Endothelial cell of hepatic sinusoid (primary cell): Measurements from ENCODE around the gene GNB1.
"Not testable (repeated sequence)": the region's sequence is repeated elsewhere in the genome, so short reads cannot be mapped to it uniquely, and the experiment has no call there.

Experiments
- in situ Hi-C: cut with HindIII; loops from 2 replicates; pipeline ENCODE4 v1.10.0; 2017; ENCODE audit warnings: low sequenced_read_pairs

GNB1 gene

DNA sequence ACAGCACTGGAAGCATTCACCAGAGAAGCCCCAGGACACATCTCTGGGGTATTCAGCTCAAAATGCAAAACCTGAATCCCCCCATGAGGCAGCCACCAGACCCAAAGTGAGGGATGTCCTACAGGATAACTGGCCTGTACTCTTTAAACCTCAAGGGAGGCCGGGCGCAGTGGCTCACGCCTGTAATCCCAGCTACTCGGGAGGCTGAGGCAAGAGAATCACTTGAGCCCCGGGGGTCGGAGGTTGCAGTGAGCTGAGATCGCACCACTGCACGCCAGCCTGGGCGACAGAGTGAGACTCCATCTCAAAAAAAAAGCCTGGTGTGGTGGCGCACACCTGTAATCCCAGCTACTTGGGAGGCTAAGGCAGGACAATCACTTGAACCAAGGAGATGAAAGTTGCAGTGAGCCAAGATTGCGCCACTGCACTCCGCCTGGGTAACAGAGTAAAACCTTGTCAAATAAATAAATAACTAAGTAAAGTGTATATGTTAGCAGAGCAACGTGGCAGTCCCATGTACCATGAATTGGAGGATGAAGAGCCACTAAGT lies 29.1 kb downstream of the GNB1 start:
- in situ Hi-C loops: not testable (repeated sequence)

DNA sequence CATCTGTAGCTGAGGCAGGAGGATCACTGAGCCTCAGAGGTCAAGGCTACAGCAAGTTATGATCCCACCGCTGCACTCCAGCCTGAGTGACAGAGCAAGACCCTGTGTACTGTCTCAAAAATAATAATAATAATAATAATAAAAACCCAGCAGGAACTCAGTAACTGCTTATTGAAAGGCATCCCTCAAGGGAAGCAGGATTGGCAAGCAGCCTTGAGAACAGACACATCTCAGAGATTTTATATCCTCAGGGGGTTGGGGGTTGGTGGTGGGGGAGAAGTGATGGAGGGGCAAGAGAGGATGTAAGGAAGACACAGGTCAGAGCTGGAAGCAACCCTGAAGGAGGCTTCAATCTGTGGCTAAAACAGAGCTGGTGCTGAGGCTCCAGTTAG lies 29.6 kb downstream of the GNB1 start:
- in situ Hi-C loops: no loop called here

DNA sequence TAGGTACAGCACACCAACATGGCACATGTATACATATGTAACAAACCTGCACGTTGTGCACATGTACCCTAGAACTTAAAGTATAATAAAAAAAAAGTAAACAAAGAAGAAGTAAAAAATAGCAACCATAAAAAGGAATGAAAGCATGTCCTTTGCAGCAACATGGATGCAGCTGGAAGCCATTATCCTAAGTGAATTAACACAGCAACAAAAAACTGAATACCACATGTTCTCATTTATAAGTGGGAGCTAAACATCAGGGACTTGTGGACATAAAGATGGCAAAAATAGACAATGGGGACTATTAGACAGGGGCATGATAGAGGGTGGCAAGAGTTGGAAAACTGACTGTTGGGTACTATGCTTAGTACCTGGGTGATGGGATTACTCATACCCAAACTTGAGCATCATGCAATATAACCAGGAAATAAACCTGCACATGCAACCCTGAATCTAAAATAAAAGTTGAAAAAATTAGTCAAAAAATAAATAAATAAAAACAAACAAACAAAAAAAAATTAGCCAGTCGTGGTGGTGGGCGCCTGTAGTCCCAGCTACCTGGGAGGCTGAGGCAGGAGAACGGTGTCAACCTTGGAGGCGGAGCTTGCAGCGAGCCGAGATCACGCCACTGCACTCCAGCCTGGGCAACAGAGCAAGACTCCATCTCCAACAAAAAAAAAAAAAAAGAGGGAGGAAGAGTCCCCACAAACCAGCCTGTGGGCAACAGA lies 30.8 kb downstream of the GNB1 start:
- in situ Hi-C loops: not testable (repeated sequence)

DNA sequence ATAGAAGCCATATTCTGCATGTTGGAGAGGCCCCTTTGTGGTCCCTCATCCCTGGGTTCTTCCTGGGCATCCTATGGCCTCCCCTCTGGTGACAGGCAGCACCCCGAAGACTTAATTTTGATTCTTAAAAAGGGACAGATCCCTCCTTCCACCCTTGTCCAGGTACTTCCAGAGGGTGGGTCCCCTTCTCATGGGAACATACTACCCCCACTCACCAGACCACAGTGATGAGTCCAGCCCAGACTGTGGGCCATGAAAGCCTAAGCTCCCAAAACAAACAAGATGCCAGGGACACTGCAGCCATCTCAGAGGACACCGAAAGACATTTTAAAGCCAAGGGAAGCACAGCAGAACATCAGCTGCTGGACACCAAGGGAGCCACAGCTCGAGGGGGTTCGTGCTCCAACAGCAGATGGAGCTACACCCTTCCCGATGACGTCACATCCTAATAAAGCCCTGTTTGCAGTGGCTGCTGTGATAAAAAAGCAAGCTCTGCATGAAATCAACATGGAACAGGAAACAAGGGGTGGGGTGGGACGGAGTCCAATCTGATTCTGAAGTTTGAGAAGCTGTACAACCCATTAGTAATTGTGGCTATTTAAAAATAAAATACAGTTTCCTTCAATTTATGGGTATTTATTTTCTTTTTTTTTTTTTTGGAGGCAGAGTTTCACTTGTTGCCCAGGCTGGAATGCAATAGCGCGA lies 32.4 kb downstream of the GNB1 start:
- in situ Hi-C loops: no loop called here

DNA sequence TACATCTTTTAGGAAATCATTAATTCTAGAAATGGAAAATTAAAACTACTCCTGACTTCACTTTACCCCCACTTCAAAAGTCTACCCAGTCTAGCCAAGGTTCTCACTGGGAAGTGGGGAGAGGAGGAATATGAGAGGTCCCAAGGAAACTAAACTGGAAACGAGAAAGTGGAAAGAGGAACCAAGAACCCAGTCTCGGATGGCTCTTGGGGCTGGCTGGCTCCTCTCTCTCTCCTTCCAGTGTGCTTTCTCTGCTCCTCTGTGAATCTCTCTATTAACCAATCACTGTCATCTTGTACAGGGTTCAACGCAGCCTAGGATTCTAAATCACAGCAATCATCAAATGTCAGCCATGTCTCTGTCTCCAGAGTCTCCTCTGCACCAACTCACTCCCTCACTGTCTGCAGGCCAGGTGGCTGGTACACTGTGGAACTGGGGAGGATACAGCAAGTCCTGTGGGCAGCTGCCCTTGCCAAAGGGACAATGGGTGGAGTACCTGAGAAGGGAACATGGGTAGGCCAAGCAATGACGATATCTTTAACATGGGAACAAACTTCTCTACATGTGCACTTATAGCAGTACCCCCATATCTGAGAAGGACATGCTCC lies 33.7 kb downstream of the GNB1 start:
- in situ Hi-C loops: no loop called here

DNA sequence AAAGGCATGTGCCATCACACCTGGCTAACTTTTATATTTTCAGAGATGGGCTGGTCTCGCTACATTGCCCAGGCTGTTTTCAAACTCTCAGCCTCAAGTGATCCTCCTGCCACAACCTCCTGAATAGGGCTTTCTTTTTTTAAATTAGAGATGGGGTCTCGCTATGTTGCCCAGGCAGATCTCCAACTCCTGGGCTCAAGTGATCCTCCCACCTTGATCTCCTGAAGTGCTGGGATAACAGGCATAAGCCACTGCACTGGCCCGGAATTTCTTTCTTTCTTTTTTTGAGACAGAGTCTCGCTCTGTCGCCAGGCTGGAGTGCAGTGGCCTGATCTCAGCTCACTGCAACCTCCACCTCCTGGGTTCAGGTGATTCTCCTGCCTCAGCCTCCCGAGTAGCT lies 34.7 kb downstream of the GNB1 start:
- in situ Hi-C loops: not testable (repeated sequence)

DNA sequence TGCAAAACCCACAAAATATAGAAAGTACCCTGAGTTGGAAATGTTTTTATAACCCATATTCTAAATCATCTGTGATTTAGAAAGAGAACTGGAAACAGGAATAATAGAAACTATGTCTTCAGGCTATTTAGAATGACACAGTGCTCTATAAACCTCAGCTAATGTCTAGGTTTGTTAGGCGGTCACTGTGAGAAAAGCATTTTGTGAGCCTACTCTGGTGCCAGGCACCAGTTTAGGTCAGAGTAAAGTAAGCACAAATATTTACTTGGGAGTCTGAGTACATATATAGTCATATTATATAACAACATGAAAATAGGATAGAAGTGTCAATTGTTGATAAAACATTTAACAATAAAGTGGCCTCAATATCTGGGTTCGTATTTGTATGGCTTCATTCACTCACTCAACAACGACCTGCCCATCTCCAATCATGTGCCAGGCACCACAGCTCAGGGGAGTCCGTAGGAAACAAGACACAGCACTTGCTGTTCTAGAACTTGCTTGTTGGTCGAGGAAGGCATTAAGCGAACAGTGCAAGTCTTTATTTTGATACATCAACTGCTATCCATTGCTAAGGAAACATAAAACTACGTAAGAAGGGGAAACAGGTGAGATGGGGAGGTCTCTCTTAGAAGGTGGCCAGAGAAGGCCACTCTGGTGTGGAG lies 37.2 kb downstream of the GNB1 start:
- in situ Hi-C loops: no loop called here

DNA sequence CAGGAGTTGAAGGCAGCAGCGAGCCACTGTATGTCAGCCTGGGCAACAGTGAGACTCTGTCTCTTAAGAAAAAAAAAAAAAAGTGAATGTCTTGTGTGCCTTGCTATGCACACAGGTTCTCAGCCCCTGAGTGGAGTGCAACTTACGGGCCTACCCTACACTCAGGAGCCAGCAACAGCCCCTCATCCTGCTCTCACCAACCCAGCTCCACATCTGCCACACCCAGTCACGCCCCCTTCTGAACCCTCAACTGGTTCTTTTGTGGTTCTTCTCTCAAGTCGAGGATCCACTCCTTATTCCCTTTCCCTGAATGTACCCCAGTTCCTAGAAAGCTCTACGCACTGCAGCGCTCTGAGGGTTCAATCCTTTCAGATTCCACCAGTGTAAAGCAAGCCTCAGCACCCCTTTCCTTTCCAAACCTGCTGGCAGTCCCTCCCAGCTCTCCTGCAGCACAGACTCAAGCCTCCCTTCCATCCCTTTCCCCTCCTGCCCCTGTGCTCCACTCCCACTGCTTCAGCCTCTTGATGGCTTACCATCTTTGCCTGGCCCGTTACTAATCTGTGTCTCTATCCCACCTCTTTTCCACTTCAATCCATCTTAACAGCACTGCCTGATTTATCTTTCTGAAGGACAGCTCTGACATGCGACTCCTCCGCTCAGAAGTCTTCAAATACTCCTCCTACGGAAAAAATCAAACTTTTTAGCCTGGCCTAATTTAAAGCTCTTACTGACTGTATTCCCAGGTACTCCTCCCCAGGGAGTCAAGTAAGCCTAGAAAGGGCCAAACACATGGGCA lies 38.1 kb downstream of the GNB1 start:
- in situ Hi-C loops: no loop called here

DNA sequence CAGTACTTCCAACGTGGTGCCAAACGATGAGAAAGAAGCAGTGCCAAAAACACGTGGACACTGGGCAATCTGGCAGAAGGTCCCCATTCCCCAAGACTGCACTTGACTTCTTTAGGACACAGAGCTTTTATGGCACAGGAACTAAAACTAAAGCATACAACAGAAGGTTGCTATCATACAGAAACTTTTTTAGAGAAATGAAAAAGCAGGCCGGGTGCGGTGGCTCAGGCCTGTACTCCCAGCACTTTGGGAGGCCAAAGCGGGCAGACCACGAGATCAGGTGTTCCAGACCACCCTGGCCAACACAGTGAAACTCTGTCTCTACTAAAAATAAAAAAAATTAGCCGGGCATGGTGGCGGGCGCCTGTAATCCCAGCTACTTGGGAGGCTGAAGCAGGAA lies 43.0 kb downstream of the GNB1 start:
- in situ Hi-C loops: no loop called here

DNA sequence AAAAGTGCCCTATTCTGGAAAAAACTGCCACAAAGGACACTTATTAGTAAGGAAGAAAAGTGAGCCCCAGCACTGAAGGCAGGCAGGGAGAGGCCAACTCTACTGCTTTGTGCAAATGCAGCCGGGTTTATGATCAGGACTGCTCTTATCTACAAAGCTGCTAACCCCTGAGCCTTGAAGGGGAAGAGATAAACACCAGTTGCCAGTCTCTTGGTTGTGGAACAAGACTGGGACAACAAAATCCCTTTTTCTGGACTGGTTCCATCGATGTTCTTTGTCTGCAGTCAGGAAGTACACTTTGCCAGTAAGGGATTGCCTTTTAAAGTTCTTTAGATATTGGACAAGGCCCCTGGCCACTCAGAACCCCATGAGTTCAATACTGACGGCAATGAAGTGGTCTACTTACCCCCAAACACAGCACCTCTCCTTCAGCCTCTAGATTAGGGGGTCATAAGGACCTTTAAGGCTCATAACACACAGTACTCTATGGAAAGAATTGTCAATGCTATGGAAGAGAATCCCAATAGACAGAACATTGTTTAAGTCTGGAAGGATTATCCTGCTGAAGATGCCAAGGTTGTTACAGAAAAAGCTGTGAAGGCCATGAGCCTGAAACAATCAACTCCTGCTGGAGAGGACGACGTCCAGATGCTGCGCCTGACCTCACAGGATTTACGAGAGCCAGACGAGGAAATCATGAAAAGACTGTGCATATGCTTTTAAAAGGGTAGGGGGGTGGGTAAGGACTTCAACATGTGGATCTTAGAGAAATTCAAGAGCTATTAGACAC lies 43.6 kb downstream of the GNB1 start:
- in situ Hi-C loops: no loop called here

DNA sequence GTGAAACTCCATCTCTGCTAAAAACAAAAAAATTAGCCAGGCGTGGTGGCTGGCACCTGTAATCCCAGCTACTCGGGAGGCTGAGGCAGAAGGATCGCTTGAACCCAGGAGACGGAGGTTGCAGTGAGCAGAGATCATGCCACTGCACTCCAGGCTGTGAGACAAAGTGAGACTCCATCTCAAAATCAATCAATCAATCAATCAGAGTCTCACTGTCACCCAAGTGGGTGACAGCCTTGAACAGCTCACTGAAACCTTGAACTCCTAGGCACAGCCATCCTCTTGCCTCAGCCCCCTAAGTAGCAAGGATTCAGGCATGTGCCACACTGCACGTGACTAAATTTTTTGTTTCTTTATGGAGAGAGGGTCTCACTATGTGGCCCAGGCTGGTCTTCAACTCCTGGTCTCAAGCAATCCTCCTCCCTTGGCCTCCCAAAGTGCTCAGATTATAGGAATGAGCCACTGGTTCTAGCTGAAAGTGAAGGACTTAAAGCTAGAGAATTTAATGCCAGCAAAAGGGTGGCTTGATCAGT lies 44.4 kb downstream of the GNB1 start:
- in situ Hi-C loops: no loop called here

DNA sequence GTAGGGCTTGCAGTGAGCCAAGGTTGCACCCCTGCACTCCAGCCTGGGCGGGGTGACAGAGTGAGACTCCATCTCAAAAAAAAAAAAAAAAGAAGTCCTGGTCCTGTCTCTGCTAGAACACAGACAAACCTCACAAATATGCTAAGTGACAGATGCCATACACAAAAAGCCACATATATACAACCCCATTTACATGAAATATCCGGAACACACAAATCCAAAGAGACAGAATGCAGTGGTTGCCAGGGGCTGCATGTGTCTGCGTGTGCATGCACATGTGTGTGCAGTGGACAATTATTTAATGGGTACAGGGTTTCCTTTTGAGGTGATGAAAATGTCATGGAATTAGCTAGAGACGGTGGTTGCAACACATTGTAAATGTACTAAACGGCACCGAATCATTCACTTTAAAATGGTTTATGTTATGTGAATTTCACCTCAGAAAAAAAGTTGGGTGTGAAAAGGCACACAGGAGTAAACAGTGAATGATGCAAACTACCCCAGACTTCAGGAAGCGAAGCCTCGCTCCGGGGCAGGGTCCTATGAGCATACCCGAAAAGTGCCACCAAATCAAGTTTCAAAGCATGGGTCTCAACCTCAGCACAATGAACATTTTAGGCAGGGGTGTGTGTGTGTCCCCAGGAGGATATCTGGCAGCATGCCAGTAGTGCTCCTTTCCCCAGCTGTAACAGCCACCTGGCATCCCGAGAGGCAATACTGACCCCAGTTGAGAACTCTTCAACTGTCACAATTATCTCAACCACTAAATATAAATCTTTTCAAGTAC lies 48.3 kb downstream of the GNB1 start:
- in situ Hi-C loops: no loop called here

DNA sequence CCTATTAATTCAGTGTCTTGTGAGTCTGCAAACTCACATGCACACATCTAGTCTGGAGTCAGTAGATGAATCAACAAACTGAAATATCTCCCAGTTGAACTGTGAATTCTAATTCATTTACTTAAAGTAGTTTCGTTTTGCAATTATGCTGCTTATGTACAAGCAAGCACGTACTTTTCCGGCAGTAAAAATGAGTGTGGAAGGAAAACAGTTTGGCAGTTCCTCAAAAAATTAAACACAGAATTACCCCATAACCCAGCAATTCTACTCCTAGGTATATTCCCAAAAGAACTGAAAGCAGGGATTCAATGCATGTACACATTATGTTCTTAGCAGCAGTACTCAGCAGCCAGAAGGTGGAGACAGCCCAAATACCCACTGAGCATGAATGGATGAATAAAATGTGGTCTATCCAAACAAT lies 49.3 kb downstream of the GNB1 start:
- in situ Hi-C loops: no loop called here

DNA sequence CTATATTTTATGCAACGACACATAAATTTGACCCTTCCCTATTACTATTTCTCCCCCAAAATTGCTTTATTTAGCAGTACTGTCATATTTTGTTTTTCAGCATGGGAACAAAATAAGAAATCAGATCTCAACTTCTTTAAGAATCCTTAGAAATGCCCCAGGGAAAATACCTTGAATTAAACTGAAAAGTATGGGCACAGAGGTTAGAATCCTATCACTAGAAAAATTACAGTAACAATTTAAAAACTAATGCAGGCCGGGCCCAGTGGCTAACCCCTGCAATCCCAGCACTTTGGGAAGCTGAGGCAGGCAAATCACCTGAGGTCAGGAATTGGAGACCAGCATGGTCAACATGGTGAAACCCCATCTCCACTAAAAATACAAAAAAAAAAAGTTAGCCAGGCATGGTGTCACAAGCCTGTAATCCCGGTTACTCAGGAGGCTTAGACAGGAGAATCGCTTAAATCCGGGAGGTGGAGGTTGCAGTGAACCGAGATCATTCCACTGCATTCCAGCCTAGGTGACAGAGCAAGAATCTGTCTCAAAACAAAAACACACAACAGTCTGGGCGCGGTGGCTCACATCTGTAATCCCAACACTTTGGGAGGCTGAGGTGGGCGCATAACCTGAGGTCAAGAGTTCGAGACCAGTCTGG lies 51.4 kb downstream of the GNB1 start:
- in situ Hi-C loops: no loop called here

DNA sequence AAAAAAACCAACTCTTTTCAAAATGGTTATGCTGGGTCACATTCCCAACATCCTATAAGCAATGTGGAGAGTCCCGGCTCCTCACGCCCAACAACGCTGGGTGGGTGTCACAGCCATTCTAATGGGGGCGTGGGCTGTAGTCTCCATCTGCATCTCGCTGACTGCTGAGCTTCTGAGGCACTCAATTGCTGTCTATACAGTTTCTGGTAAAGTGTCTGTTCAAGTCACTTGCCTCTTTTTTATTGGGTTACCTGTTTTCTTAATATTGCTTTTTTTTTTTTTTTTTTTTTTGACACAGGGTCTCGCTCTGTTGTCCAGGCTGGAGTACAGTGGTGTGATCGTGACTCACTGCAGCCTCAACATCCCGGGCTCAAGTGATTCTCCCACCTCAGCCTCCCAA lies 54.8 kb downstream of the GNB1 start:
- in situ Hi-C loops: no loop called here

DNA sequence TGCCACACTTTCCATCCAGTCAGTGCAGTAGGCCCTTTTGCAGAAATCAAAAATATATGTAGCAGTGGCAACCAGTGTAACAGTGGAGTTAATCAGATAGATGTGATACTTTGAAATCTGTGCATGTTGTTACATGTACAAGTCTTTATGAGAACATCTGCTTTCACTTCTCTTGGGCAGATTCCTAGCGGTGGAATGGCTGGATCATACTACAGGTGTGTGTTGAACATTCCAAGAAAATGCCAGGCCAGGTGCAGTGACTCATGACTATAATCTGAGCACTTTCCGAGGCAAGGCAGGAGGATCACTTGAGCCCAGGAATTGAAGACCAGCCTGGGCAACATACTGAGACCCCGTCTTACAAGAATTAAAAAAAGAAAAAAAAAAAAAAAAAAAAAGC lies 55.3 kb downstream of the GNB1 start:
- in situ Hi-C loops: no loop called here

DNA sequence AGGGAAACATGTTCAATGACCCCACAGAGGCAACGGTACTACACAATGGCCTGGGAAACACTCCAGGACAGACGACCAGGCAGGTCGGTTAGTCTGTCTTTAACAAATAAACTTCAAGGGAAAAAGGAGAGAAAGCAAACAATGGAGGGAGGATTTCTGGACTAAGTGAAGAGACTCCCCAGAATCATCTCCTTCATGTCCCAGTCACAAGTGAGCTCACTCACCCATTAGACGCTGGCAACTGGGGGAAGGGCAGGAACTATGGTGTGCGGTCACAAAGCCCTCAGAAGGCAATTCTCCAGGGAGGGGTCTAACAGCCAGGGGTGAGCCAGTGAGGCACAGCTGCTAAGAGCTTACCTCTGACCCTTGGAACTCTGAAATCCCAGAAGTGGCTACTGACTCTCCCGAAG lies 57.0 kb downstream of the GNB1 start:
- in situ Hi-C loops: no loop called here

DNA sequence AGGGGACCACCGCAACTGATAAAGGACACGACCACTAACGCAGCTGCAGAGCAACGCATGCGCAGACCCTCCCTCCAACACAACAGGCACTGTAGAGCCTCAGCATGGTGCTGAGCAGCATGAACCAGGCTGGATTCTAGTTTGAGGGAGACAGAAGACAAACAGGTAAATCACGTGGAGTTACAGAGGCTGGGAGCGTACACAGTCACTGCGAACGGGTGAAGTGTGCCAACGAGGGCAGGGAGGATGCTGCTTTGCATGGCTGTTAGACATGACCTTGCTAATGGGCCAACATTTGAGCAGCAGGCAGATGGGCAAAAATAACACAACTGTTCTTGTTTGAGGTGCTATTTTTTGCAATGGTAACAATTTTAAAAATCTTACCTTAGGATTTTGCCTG lies 57.4 kb downstream of the GNB1 start:
- in situ Hi-C loops: no loop called here
